Fibroblast of pulmonary artery (primary cell): Measurements from ENCODE around the gene ILF3.

Experiments
- DNase-seq: peaks from one replicate; pipeline ENCODE4 v3.0.0-alpha.2; 2010; ENCODE audit warnings: low read depth
- H3K4me3 ChIP-seq: replicated peaks from 2 replicates; pipeline ENCODE4 v1.5.1; 2011; ENCODE audit warnings: low read depth, mild to moderate bottlenecking, control low read depth, low read length, moderate library complexity
- CTCF ChIP-seq: IDR thresholded peaks from 2 replicates; pipeline ENCODE4 v1.5.1; 2011; ENCODE audit warnings: mild to moderate bottlenecking, control low read depth, low read length, inconsistent platforms; ENCODE audit errors: missing control alignments

The ILF3 gene

GRCh38 chr19:10642473-10643171, 11.5 kb upstream of the ILF3 start:
- no peak overlapping the region for H3K4me3 ChIP-seq
- DNase-seq: no peak
- no peak for TF ChIP-seq CTCF

DNA sequence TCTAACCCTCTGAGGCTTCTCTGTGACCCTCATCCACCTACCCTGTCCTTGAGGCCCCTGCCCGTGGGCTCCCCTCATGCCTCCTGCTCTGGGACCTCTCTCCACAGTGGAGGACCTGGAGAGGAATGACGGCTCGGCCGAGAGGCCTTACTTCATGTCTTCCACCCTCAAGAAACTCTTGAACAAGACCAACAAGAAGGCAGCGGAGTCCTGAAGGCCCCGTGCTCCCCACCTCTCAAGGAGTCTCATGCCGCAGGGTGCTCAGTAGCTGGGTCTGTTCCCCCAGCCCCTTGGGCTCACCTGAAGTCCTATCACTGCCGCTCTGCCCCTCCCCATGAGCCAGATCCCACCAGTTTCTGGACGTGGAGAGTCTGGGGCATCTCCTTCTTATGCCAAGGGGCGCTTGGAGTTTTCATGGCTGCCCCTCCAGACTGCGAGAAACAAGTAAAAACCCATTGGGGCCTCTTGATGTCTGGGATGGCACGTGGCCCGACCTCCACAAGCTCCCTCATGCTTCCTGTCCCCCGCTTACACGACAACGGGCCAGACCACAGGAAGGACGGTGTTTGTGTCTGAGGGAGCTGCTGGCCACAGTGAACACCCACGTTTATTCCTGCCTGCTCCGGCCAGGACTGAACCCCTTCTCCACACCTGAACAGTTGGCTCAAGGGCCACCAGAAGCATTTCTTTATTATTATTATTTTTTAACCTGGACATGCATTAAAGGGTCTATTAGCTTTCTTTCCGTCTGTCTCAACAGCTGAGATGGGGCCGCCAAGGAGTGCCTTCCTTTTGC, 10.8 kb upstream of the ILF3 start:
- TF ChIP-seq CTCF: no peak
- no peak for DNase-seq
- H3K4me3 ChIP-seq: no peak overlapping the region

DNA sequence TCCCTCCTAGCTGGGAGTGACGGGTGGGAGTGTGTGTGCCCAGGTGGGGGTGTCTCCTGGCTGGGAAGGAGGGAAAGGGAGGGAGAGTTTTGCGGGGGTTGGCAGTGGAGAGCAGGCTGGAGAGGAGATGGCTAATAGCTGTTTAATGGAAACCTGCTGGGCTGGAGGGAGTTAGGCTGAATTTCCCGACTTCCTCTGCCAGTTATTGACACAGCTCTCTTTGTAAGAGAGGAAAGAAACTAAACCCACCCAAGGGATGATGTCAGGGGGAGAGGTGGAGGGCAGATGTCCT, 10.2 kb upstream of the ILF3 start:
- no peak for DNase-seq
- TF ChIP-seq CTCF: no peak
- H3K4me3 ChIP-seq: no peak overlapping the region

- TF ChIP-seq CTCF: peak; percentile 82
- no peak overlapping the region for H3K4me3 ChIP-seq
- peak; percentile 79 for DNase-seq
Measured at GRCh38 chr19:10644260-10645007, 9.7 kb upstream of the ILF3 start.

DNA sequence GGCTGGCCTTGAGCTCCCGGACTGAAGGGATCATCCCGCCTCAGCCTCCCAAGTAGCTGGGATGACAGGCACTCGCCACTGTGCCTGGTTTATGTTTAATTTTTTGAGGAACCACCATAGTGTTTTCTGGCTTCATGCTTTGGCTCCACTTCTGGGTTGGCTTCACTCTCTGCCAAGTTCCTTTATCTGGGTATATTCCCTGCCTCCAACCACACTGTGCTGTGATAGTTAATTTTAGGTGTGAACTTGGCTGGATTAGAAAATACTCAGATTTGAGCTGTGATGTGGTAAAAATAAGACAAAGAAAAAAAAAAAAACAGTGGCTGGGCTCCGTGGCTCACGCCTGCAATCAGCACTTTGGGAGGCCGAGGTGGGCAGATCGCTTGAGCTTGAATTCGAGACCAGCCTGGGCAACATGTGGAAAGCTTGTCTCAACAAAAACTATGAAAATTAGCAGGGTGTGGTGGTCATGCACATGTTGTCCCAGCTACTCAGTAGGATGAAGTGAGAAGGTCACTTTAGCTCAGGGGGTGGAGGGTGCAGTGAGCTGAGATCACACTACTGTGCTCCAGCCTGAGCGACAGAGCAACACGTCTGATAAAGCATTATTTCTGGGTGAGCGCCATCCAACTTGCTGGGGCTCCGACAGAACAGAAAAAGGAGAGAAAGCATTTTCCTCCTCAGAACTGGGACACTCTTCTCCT, 7.5 kb upstream of the ILF3 start:
- H3K4me3 ChIP-seq: no peak overlapping the region
- no peak for TF ChIP-seq CTCF
- no peak for DNase-seq

DNA sequence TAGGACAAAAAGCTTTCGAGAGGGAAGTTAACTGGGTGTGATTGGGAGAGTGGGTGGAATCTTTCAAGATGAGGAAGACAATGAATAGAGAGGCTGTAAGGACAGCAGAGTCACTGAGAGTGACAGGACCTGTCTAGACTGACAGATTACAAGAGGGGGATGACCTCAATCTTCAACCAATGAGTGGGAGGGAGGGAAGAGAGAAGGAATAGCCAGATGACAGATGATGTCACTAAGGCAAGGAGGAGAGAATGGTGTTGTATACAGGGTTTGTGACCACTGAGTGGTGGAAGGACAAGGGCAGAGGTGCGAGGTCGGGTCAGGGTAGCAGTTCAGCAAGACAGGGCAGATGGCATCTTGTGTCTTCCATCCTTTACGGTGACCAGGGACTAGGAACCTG, 5.8 kb upstream of the ILF3 start:
- no peak for DNase-seq
- H3K4me3 ChIP-seq: no peak overlapping the region
- TF ChIP-seq CTCF: no peak
